ENCODE data around the gene ST3GAL3.

ST3GAL3 gene

GRCh38 chr1:43722810-43723209 lies 15.5 kb downstream of the ST3GAL3 start:
- 79% methylated on average over 2 of the region's 2 CpGs for WGBS
- Histone ChIP-seq H3K36me3 (ENCODE audit: insufficient read depth, low read length) (no peaks in the 10 kb centered on the region), H3K9me3 (ENCODE audit: insufficient read depth, low read depth, low read length) (no peaks in the 10 kb centered on the region), H3K27me3 (ENCODE audit: insufficient read depth, low read length) (no peaks in the 10 kb centered on the region), H3K4me3 (ENCODE audit: low read length) (no peak overlapping the region), H3K9ac (ENCODE audit: low read depth, low read length) (no peak overlapping the region), H3K27ac (ENCODE audit: low read depth, low read length) (no peak overlapping the region), H3K4me1 (ENCODE audit: insufficient read depth, low read length) (no peaks in the 10 kb centered on the region; the same call in 1 of the 2 replicates)

- no peaks in the 10 kb centered on the region for H3K27me3 ChIP-seq (ENCODE audit: insufficient read depth, low read length)
- no peak overlapping the region for H3K4me3 ChIP-seq (ENCODE audit: low read length)
- no peak overlapping the region for H3K9ac ChIP-seq (ENCODE audit: low read depth, low read length)
- no peaks in the 10 kb centered on the region for H3K36me3 ChIP-seq (ENCODE audit: insufficient read depth, low read length)
- H3K9me3 ChIP-seq (ENCODE audit: insufficient read depth, low read depth, low read length) = no peaks in the 10 kb centered on the region
- H3K4me1 ChIP-seq (ENCODE audit: insufficient read depth, low read length) = no peaks in the 10 kb centered on the region
- 91% methylated on average over 3 of the region's 4 CpGs for WGBS
- H3K27ac ChIP-seq (ENCODE audit: low read depth, low read length) = no peak overlapping the region
These were observed 22.6 kb downstream of the ST3GAL3 start for GRCh38 chr1:43729816-43730463.

- H3K27ac ChIP-seq (ENCODE audit: low read depth, low read length) = no peak overlapping the region
- WGBS = 87% methylated on average over 7 of the region's 7 CpGs
- H3K4me3 ChIP-seq (ENCODE audit: low read length) = no peak overlapping the region
- no peak overlapping the region for H3K9ac ChIP-seq (ENCODE audit: low read depth, low read length)
- no peaks in the 10 kb centered on the region for H3K9me3 ChIP-seq (ENCODE audit: insufficient read depth, low read depth, low read length)
- no peaks in the 10 kb centered on the region for H3K27me3 ChIP-seq (ENCODE audit: insufficient read depth, low read length)
- H3K4me1 ChIP-seq (ENCODE audit: insufficient read depth, low read length) = no peaks in the 10 kb centered on the region
- H3K36me3 ChIP-seq (ENCODE audit: insufficient read depth, low read length) = 0 out of 2 replicates have a peak, but pooled peaks cover 3% of the 10 kb centered on the region
These were observed 24.7 kb downstream of the ST3GAL3 start for GRCh38 chr1:43731867-43732531.

- Histone ChIP-seq H3K27ac (ENCODE audit: low read depth, low read length) (no peak overlapping the region), H3K4me3 (ENCODE audit: low read length) (no peak overlapping the region), H3K36me3 (ENCODE audit: insufficient read depth, low read length) (0 out of 2 replicates have a peak, but pooled peaks cover 7% of the 10 kb centered on the region), H3K27me3 (ENCODE audit: insufficient read depth, low read length) (no peaks in the 10 kb centered on the region), H3K4me1 (ENCODE audit: insufficient read depth, low read length) (no peaks in the 10 kb centered on the region), H3K9me3 (ENCODE audit: insufficient read depth, low read depth, low read length) (no peaks in the 10 kb centered on the region), H3K9ac (ENCODE audit: low read depth, low read length) (no peak overlapping the region)
- 92% methylated on average over 2 of the region's 2 CpGs for WGBS
These were observed 29.5 kb downstream of the ST3GAL3 start for GRCh38 chr1:43736819-43737218.

- 70% methylated on average over 4 of the region's 4 CpGs for WGBS
- H3K36me3 ChIP-seq (ENCODE audit: insufficient read depth, low read length) = 0 out of 2 replicates have a peak, but pooled peaks cover 4% of the 10 kb centered on the region
- H3K9me3 ChIP-seq (ENCODE audit: insufficient read depth, low read depth, low read length) = no peaks in the 10 kb centered on the region
These were observed 34.7 kb downstream of the ST3GAL3 start for GRCh38 chr1:43742026-43742425.

GRCh38 chr1:43743206-43743605 lies 35.9 kb downstream of the ST3GAL3 start:
- Histone ChIP-seq H3K4me3 (ENCODE audit: low read length) (no peak overlapping the region), H3K4me1 (ENCODE audit: insufficient read depth, low read length) (no peaks in the 10 kb centered on the region), H3K27ac (ENCODE audit: low read depth, low read length) (no peak overlapping the region), H3K9me3 (ENCODE audit: insufficient read depth, low read depth, low read length) (no peaks in the 10 kb centered on the region), H3K9ac (ENCODE audit: low read depth, low read length) (no peak overlapping the region), H3K27me3 (ENCODE audit: insufficient read depth, low read length) (no peaks in the 10 kb centered on the region), H3K36me3 (ENCODE audit: insufficient read depth, low read length) (0 out of 2 replicates have a peak, but pooled peaks cover 4% of the 10 kb centered on the region)
- 100% methylated on average over 1 of the region's 1 CpG for WGBS

More at GRCh38 chr1:43742026-43742425, 34.7 kb downstream of the ST3GAL3 start:
- Histone ChIP-seq H3K4me1 (ENCODE audit: insufficient read depth, low read length) (no peaks in the 10 kb centered on the region), H3K27ac (ENCODE audit: low read depth, low read length) (no peak overlapping the region), H3K27me3 (ENCODE audit: insufficient read depth, low read length) (no peaks in the 10 kb centered on the region), H3K4me3 (ENCODE audit: low read length) (no peak overlapping the region), H3K9ac (ENCODE audit: low read depth, low read length) (no peak overlapping the region)

- Histone ChIP-seq H3K27me3 (ENCODE audit: insufficient read depth, low read length) (no peaks in the 10 kb centered on the region), H3K9me3 (ENCODE audit: insufficient read depth, low read depth, low read length) (no peaks in the 10 kb centered on the region), H3K4me1 (ENCODE audit: insufficient read depth, low read length) (no peaks in the 10 kb centered on the region), H3K4me3 (ENCODE audit: low read length) (no peak overlapping the region), H3K9ac (ENCODE audit: low read depth, low read length) (no peak overlapping the region), H3K36me3 (ENCODE audit: insufficient read depth, low read length) (no peaks in the 10 kb centered on the region), H3K27ac (ENCODE audit: low read depth, low read length) (no peak overlapping the region)
- WGBS = 97% methylated on average over 4 of the region's 4 CpGs
These were observed 40.4 kb downstream of the ST3GAL3 start for GRCh38 chr1:43747736-43748135.

- 92% methylated on average over 1 of the region's 1 CpG for WGBS
- no peak overlapping the region for H3K27ac ChIP-seq (ENCODE audit: low read depth, low read length)
These were observed 42.7 kb downstream of the ST3GAL3 start for GRCh38 chr1:43750083-43750482.

GRCh38 chr1:43753422-43753821 lies 46.1 kb downstream of the ST3GAL3 start:
- Histone ChIP-seq H3K4me3 (ENCODE audit: low read length) (no peak overlapping the region), H3K27me3 (ENCODE audit: insufficient read depth, low read length) (no peaks in the 10 kb centered on the region), H3K9me3 (ENCODE audit: insufficient read depth, low read depth, low read length) (no peaks in the 10 kb centered on the region), H3K36me3 (ENCODE audit: insufficient read depth, low read length) (no peaks in the 10 kb centered on the region), H3K9ac (ENCODE audit: low read depth, low read length) (no peak overlapping the region), H3K4me1 (ENCODE audit: insufficient read depth, low read length) (no peaks in the 10 kb centered on the region), H3K27ac (ENCODE audit: low read depth, low read length) (no peak overlapping the region)
- WGBS = 81% methylated on average over 1 of the region's 1 CpG

More at GRCh38 chr1:43750083-43750482, 42.7 kb downstream of the ST3GAL3 start:
- no peak overlapping the region for H3K9ac ChIP-seq (ENCODE audit: low read depth, low read length)
- H3K9me3 ChIP-seq (ENCODE audit: insufficient read depth, low read depth, low read length) = no peaks in the 10 kb centered on the region
- no peaks in the 10 kb centered on the region for H3K36me3 ChIP-seq (ENCODE audit: insufficient read depth, low read length)
- no peak overlapping the region for H3K4me3 ChIP-seq (ENCODE audit: low read length)
- H3K27me3 ChIP-seq (ENCODE audit: insufficient read depth, low read length) = no peaks in the 10 kb centered on the region
- no peaks in the 10 kb centered on the region for H3K4me1 ChIP-seq (ENCODE audit: insufficient read depth, low read length)

- H3K4me3 ChIP-seq (ENCODE audit: low read length) = no peak overlapping the region
- no peaks in the 10 kb centered on the region for H3K4me1 ChIP-seq (ENCODE audit: insufficient read depth, low read length)
- H3K36me3 ChIP-seq (ENCODE audit: insufficient read depth, low read length) = no peaks in the 10 kb centered on the region
- H3K27ac ChIP-seq (ENCODE audit: low read depth, low read length) = no peak overlapping the region
- no peaks in the 10 kb centered on the region for H3K27me3 ChIP-seq (ENCODE audit: insufficient read depth, low read length)
- H3K9me3 ChIP-seq (ENCODE audit: insufficient read depth, low read depth, low read length) = no peaks in the 10 kb centered on the region
- H3K9ac ChIP-seq (ENCODE audit: low read depth, low read length) = no peak overlapping the region
These were observed 47.6 kb downstream of the ST3GAL3 start for GRCh38 chr1:43754892-43755291.

- Histone ChIP-seq H3K9me3 (ENCODE audit: insufficient read depth, low read depth, low read length) (no peaks in the 10 kb centered on the region), H3K27ac (ENCODE audit: low read depth, low read length) (no peak overlapping the region), H3K4me3 (ENCODE audit: low read length) (no peak overlapping the region), H3K36me3 (ENCODE audit: insufficient read depth, low read length) (no peaks in the 10 kb centered on the region), H3K4me1 (ENCODE audit: insufficient read depth, low read length) (no peaks in the 10 kb centered on the region), H3K27me3 (ENCODE audit: insufficient read depth, low read length) (no peaks in the 10 kb centered on the region), H3K9ac (ENCODE audit: low read depth, low read length) (no peak overlapping the region)
- WGBS = 96% methylated on average over 2 of the region's 2 CpGs
These were observed 50.2 kb downstream of the ST3GAL3 start for GRCh38 chr1:43757343-43758053.
